Activated CD4-positive, alpha-beta memory T cell treated with anti-CD3 and anti-CD28 coated beads, Interleukin-2, amount 10 ng/mL, durations not matched to agents 7 days and 5 days (primary cell): ENCODE data around the gene IL11. TPM values are rescaled to one million over a fixed set of nuclear protein-coding genes. Genes with fewer than 3 reads are reported as not detected.
A peak's percentile ranks its signal among the peaks of the same experiment; 100 is the strongest.
"Not testable (repeated sequence)": the region's sequence is repeated elsewhere in the genome, so short reads cannot be mapped to it uniquely, and the experiment has no call there.

ENCODE experiments used
- CTCF ChIA-PET: fragments of 350-600 bp; sonication (Branson Sonifier 250); formaldehyde crosslinking; loops from one replicate; lab custom pipeline; 2021; ENCODE audit warnings: antibody characterized with exemption, inconsistent platforms; lab: Charles Lee
- POLR2A ChIA-PET: fragments of 350-600 bp; sonication (Branson Sonifier 250); formaldehyde crosslinking; loops from one replicate; lab custom pipeline; 2021; ENCODE audit warnings: antibody characterized with exemption; lab: Charles Lee
- DNase-seq: peaks from one replicate; pipeline ENCODE4 v3.0.0-alpha.2; 2020
- H3K27ac Mint-ChIP-seq: one replicate; pipeline ENCODE4 v1.8.0; 2021; ENCODE audit warnings: mild to moderate bottlenecking, mixed read lengths
- H3K27me3 Mint-ChIP-seq: one replicate; pipeline ENCODE4 v1.8.0; 2021; ENCODE audit warnings: mixed read lengths
- H3K36me3 Mint-ChIP-seq: one replicate; pipeline ENCODE4 v1.8.0; 2021; ENCODE audit warnings: low read depth, mixed read lengths
- H3K4me1 Mint-ChIP-seq: one replicate; pipeline ENCODE4 v1.8.0; 2021; ENCODE audit warnings: mixed read lengths
- H3K4me3 Mint-ChIP-seq: one replicate; pipeline ENCODE4 v1.8.0; 2021; ENCODE audit warnings: mild to moderate bottlenecking, mixed read lengths
- H3K9me3 Mint-ChIP-seq: one replicate; pipeline ENCODE4 v1.8.0; 2021; ENCODE audit warnings: mixed read lengths
- total RNA-seq, 2 experiments: library from RNA; stranded (reverse); gene quantifications; one replicate each; pipeline ENCODE4 v1.2.3, GENCODE V29; 2021

IL11 gene
- total RNA-seq, result under 1 TPM in 1 of 2 experiments, not detected in 1; 0.48 TPM

DNA sequence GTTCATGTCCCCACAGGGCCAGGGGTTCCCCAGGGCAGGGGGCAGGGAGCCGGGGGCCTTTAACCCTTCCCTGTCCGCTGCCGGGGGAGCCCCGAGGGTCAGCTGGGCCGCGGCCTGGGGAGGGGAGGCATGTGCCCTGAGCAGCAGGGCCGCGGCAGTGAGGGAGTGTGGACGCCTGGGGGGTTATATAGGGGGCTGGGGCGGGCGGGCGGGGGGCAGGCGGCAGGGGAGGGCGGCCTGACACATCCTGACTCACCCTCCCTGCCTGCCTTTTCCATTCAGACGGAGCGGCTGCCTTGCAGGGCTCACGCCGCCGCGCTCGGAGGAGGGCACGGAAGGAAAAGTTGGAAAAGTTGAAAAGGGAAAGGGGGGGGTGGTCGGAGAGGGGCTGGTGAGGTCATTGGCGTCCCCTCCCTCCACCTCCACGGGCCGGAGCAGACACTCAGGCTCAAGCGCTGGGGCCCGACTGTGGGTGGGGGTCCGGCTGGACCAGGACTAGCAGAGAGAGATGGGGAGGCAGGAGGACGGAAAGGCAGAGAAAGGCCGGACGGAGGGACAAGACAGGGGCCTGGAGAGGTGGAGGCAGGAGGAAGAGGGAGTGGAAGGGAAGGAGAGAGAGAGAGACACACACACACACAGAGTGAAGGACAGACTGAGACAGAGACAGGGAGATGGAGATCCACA lies at the start of gene IL11:
TSS of gene IL11 (minus strand) at position 159 of the 684 bp plus-strand sequence. CDS start at position 6, 153 bp downstream.
- no peak within 1 kb of the TSS for H3K27ac Mint-ChIP-seq
- H3K27me3 Mint-ChIP-seq, result peaks cover 41% of the 10 kb centered on the region
- peak within 1 kb of the TSS; percentile 7 for H3K4me3 Mint-ChIP-seq
- peaks cover 4% of the 10 kb centered on the region for H3K4me1 Mint-ChIP-seq
- no peaks in the 10 kb centered on the region for H3K36me3 Mint-ChIP-seq
- ChIA-PET POLR2A (interaction anchor here (3.6 kb wide), 1 partner anchor 13 kb away, joined by 17 read pairs; the partner anchor contains the start of gene TMEM238), CTCF (no interaction called here)
- no peak for DNase-seq
- H3K9me3 Mint-ChIP-seq, result no peaks in the 10 kb centered on the region

DNA sequence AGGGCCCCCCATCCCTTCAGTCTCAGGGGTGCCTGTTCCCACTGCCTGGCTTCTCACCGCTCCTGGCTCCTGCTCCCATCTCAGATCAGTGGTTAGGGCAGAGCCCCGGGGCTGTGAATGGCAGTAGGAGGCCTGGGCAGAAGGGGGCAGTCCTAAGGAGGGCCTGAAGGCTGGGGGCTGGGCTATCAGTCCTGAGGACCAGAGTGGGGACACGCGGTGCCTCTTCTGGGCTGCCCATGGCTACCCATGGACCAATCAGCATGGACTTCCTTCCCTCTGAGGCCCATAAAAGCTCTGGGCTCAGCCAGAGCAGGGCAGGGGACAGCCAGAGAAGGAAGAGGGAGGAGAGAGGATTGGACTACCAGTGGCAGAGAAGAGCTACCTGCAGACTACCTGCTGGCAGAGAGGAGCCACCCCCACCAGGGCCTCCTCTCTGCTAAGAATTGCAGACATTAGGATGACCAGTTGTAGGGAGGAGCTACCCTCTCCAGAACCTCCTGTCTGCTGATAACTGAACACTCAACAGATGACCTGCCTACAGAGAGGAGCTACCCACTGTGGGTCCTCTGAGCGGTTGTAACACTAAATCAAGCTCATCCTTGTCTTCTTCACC lies 49.5 kb upstream of the IL11 start:
- CTCF ChIA-PET, result interaction anchor here (0.7 to 1.9 kb wide), 3 partner anchors 54 to 118 kb away, joined by 3 to 7 read pairs (median 3); no protein-coding TSS in a partner anchor
- POLR2A ChIA-PET, result interaction anchor here (4.5 kb wide), 1 partner anchor 13 kb away, joined by 22 read pairs; the partner anchor contains the start of gene UBE2S
- H3K27me3 Mint-ChIP-seq, result peaks cover 17% of the 10 kb centered on the region
- no peak overlapping the region for H3K4me3 Mint-ChIP-seq
- DNase-seq, result no peak
- H3K9me3 Mint-ChIP-seq, result no peaks in the 10 kb centered on the region
- no peaks in the 10 kb centered on the region for H3K36me3 Mint-ChIP-seq
- H3K4me1 Mint-ChIP-seq, result peaks cover 21% of the 10 kb centered on the region
- H3K27ac Mint-ChIP-seq, result no peak overlapping the region

DNA sequence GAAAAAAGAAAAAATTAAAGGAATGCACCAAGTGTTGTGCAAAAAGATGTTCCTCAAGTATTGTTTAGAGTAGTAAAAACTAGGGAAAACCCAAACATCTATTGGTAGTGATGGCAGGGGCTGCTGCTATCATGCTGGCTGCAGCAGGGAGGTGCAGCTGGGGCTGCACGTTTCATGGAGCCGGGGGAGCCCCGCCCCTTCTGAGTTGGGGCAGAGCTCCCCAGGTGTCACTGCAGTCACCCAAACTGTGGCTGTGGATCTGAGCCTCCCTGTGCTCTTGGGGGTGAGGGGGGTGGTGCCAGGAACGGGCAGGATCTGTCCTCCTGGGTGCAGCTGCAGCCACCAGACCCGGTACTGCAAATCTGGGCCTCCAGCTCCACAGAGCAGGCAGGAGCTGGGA lies 48.8 kb upstream of the IL11 start:
- Mint-ChIP-seq H3K9me3 (no peaks in the 10 kb centered on the region), H3K4me3 (no peak overlapping the region), H3K4me1 (peaks cover 21% of the 10 kb centered on the region), H3K27ac (no peak overlapping the region), H3K36me3 (no peaks in the 10 kb centered on the region), H3K27me3 (peaks cover 16% of the 10 kb centered on the region)
- ChIA-PET CTCF (interaction anchor here (0.7 to 1.9 kb wide), 5 partner anchors 10 to 278 kb away, joined by 3 to 7 read pairs (median 4); no protein-coding TSS in a partner anchor), POLR2A (interaction anchor here (4.5 kb wide), 1 partner anchor 12 kb away, joined by 22 read pairs; the partner anchor contains the start of gene UBE2S)
- no peak for DNase-seq

DNA sequence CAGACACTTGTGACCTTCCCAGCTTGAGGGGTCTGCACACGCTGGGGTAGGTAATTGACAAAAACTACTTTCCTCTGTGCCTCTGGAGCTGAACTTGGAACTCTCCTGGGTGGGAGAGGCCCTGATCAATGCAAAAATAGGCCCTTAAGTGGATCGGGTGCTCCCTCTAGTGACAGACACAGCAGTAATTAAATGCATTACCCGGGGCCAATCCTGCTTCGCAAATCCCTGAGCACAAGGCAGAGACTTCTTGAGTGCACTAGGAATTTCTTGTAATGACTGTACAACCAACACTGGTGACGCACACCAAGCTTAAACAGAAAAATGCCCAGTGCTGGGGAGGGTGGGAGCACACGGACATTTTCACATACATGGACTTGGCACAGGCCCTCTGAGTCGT lies 47.9 kb upstream of the IL11 start:
- H3K36me3 Mint-ChIP-seq, result no peaks in the 10 kb centered on the region
- H3K4me3 Mint-ChIP-seq, result no peak overlapping the region
- H3K9me3 Mint-ChIP-seq, result no peaks in the 10 kb centered on the region
- peaks cover 12% of the 10 kb centered on the region for H3K27me3 Mint-ChIP-seq
- ChIA-PET POLR2A (interaction anchor here (4.5 kb wide), 1 partner anchor 11 kb away, joined by 22 read pairs; the partner anchor contains the start of gene UBE2S), CTCF (interaction anchor here (0.6 to 1.9 kb wide), 11 partner anchors 9 to 277 kb away, joined by 3 to 8 read pairs (median 4); partner anchors contain the start of genes TMEM238 and UBE2S)
- peaks cover 21% of the 10 kb centered on the region for H3K4me1 Mint-ChIP-seq
- peak; percentile 56 for DNase-seq
- H3K27ac Mint-ChIP-seq, result no peak overlapping the region

DNA sequence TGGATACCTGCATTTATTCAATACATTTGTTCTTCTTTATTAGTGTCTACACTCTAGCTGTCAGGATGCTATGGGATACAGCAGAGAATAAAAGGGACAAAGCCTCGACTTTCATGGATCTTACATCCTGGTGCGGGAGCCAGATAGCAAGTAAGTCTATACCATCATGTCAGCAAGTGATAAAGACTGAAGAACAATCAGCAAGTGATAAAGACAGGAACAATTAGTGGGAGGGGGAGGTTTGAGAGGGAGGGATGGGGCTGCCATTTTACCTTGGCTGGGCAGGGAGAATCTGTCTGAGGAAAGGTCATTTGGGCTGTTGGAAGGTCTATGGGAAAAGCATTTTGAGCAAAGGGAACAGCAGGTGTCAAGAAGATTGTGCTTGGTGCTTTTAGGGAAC lies 39.9 kb upstream of the IL11 start:
- H3K27me3 Mint-ChIP-seq, result peaks cover 20% of the 10 kb centered on the region
- POLR2A ChIA-PET, result no interaction called here
- H3K27ac Mint-ChIP-seq, result no peak overlapping the region
- peaks cover 28% of the 10 kb centered on the region for H3K36me3 Mint-ChIP-seq
- peaks cover 29% of the 10 kb centered on the region for H3K4me1 Mint-ChIP-seq
- no peak for DNase-seq
- H3K4me3 Mint-ChIP-seq, result no peak overlapping the region
- peaks cover 5% of the 10 kb centered on the region for H3K9me3 Mint-ChIP-seq
- CTCF ChIA-PET, result interaction anchor here (1.7 kb wide), 1 partner anchor 109 kb away, joined by 4 read pairs; no protein-coding TSS in a partner anchor

DNA sequence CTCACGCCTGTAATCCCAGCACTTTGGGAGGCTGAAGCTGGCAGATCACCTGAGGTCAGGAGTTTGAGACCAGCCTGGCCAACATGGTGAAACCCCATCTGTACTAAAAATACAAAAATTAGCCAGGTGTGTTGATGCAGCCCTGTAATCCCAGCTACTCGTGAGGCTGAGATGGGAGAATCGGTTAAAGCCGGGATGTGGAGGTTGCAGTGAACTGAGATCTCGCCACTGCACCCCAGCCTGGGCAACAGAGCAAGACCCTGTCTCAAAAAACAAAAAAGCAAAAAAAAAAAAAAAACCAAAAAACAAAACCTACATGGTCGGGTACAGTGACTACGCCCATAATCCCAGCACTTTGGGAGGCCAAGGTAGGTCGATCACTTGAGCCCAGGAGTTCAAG lies 38.9 kb upstream of the IL11 start:
- POLR2A ChIA-PET, result interaction anchor here (0.8 to 4.9 kb wide), 6 partner anchors 9 to 156 kb away, joined by 3 to 77 read pairs (median 4); partner anchors contain the start of genes PPP6R1, RPL28 and TMEM238
- not testable (repeated sequence) for H3K4me3 Mint-ChIP-seq
- H3K4me1 Mint-ChIP-seq, result peaks cover 35% of the 10 kb centered on the region

DNA sequence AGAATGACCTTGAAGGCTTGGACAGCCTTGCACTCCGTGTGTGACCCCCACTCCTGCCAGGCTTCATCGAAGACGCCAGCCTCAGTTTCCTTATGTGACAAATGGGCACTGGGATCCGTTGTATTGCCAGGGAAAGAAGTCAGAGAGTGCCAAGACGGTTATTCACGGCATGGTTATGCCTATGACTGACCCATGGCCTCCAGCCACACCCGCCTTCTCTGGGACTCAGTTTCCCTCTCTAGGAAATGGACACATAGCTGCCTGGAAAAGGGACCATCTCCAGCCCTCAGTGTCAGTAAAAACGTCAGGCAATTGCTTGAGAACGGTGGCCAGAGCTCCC lies 38.2 kb upstream of the IL11 start:
- POLR2A ChIA-PET, result interaction anchor here (0.8 to 4.9 kb wide), 8 partner anchors 9 to 155 kb away, joined by 3 to 77 read pairs (median 4); partner anchors contain the start of genes PPP6R1, RPL28 and TMEM238

More for the DNA sequence above, 38.9 kb upstream of the IL11 start:
- Mint-ChIP-seq H3K27me3 (peaks cover 16% of the 10 kb centered on the region), H3K36me3 (peaks cover 35% of the 10 kb centered on the region), H3K27ac (peak overlapping the region; percentile 97)
- DNase-seq, H3K9me3 Mint-ChIP-seq: not testable (repeated sequence)
- CTCF ChIA-PET, result interaction anchor here (0.6 to 1.7 kb wide), 8 partner anchors 9 to 217 kb away, joined by 3 to 6 read pairs (median 4); no protein-coding TSS in a partner anchor

DNA sequence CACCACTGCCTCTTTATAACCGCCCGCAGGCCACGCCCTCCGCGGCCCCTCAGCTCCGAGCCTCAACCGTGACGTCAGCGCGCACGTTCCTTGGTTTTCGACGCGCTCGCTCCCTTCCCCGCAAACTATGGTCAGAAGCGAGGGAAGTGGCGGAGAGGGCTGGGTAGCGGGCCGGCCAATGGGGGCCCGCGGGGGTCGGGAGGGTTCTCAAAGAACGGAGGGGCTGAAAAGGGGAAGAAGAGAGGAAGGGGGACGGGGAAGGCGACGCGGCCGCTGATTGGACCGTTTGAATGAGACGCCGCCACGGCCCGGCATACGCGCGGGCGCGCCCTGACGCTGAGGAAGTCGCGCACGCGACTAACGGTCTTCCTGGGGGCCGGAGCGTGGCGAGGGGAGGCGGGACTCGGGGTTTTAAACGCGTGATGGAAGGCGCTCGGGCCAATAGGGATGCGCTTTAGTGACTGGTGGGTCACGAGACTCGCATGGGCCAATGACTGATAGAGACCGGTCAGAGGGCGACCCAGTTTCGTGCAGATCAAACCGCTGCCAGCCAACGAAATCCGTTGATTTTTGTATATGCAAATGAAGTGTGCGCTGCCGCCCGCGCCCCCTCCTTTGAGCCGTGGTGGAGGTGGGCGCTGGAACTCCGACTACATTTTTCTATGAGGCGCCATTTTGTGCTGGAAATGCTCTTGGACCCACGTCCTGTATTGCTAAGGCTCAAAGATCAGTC lies 37.7 kb upstream of the IL11 start:
- peaks cover 5% of the 10 kb centered on the region for H3K9me3 Mint-ChIP-seq
- ChIA-PET CTCF (interaction anchor here (1.0 to 1.5 kb wide), 5 partner anchors 10 to 266 kb away, joined by 3 to 5 read pairs (median 4); partner anchors contain the start of gene TMEM238), POLR2A (interaction anchor here (0.6 to 12.3 kb wide), 40 partner anchors 10 to 327 kb away, joined by 3 to 224 read pairs (median 4); partner anchors contain the start of genes HSPBP1, ISOC2, KMT5C and PPP1R12C)

More for the DNA sequence above, 38.2 kb upstream of the IL11 start:
- no peak for DNase-seq
- H3K27me3 Mint-ChIP-seq, result peaks cover 14% of the 10 kb centered on the region
- CTCF ChIA-PET, result interaction anchor here (0.8 to 1.7 kb wide), 4 partner anchors 9 to 107 kb away, joined by 4 to 5 read pairs (median 4); no protein-coding TSS in a partner anchor
- peaks cover 5% of the 10 kb centered on the region for H3K9me3 Mint-ChIP-seq
- H3K36me3 Mint-ChIP-seq, result peaks cover 40% of the 10 kb centered on the region
- peak overlapping the region; percentile 83 for H3K4me3 Mint-ChIP-seq
- H3K4me1 Mint-ChIP-seq, result peaks cover 40% of the 10 kb centered on the region
- H3K27ac Mint-ChIP-seq, result peak overlapping the region; percentile 97

DNA sequence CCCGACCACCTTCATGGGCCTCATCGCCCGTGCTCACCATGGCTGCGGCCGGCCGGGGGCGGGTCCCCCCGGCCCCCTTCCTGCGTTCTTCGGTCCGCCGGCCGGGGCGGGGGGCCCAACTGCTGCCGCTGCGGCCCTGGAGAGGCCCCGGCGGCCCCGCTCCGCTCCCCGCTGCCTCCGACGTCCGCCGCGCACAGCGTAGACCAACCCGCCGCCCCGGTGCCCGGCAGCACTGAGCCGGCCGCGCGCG lies 37.2 kb upstream of the IL11 start, which contains the start of gene UBE2S:
TSS of gene UBE2S (minus strand) at position 239 of the 250 bp plus-strand sequence. CDS start at position 40, 199 bp downstream.
- peak within 1 kb of the TSS; percentile 97 for H3K27ac Mint-ChIP-seq
- peaks cover 50% of the 10 kb centered on the region for H3K36me3 Mint-ChIP-seq
- peaks cover 14% of the 10 kb centered on the region for H3K27me3 Mint-ChIP-seq
- POLR2A ChIA-PET, result interaction anchor here (0.6 to 12.3 kb wide), 39 partner anchors 9 to 327 kb away, joined by 3 to 224 read pairs (median 4); partner anchors contain the start of genes HSPBP1, ISOC2, KMT5C and PPP1R12C
- CTCF ChIA-PET, result interaction anchor here (1.0 to 1.4 kb wide), 4 partner anchors 10 to 266 kb away, joined by 3 to 5 read pairs (median 4); partner anchors contain the start of gene TMEM238
- not testable (repeated sequence) for H3K9me3 Mint-ChIP-seq, DNase-seq
- peak within 1 kb of the TSS; percentile 83 for H3K4me3 Mint-ChIP-seq
- peaks cover 50% of the 10 kb centered on the region for H3K4me1 Mint-ChIP-seq

More for the DNA sequence above, 37.7 kb upstream of the IL11 start:
- Mint-ChIP-seq H3K27me3 (peaks cover 14% of the 10 kb centered on the region), H3K36me3 (peaks cover 45% of the 10 kb centered on the region), H3K4me1 (peaks cover 45% of the 10 kb centered on the region), H3K4me3 (peak overlapping the region; percentile 83), H3K27ac (peak overlapping the region; percentile 97)
- peak; percentile 99 for DNase-seq

DNA sequence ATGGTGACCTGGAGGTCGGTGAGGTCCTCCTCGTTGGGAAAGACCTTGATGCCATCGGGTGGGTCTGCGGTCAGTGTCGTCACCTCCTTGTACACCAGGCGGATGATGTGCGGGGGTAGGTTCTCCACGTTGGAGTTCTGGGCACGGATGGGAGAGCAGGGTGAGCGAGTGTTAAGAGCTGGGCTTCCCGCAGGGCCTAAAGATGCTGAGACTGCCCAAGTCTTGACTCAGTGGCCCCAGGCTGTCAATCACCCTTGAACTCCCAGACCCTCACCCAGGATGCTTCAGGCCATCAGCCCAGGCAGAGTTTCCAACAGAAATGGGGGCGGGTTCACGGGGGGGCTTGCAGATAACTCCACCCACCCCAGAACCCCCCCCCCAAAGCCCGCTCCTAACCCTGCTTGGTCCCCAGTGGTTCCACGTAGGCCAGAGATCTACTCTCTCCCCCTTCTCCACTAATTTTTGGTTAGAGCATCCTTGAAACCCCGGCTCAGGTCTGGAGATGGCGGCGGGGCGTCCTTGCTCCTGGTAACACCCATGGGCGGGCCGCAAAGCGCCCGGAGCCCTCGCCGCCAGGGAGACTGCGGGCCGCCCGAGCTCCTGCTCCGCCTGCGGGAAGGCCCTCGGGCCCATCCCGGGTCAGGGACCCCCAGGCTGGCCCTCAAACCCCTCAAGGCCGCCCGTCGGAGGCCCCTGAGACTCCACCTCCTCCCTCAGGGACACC lies 36.7 kb upstream of the IL11 start:
- Mint-ChIP-seq H3K4me3 (peak overlapping the region; percentile 83), H3K36me3 (peaks cover 55% of the 10 kb centered on the region), H3K4me1 (peaks cover 54% of the 10 kb centered on the region), H3K9me3 (peaks cover 5% of the 10 kb centered on the region), H3K27me3 (peaks cover 13% of the 10 kb centered on the region), H3K27ac (peak overlapping the region; percentile 83)
- DNase-seq, result peak; percentile 36
- ChIA-PET CTCF (interaction anchor here (1.0 to 1.4 kb wide), 4 partner anchors 11 to 265 kb away, joined by 3 to 5 read pairs (median 4); partner anchors contain the start of gene TMEM238), POLR2A (interaction anchor here (0.6 to 12.3 kb wide), 35 partner anchors 9 to 320 kb away, joined by 3 to 224 read pairs (median 5); partner anchors contain the start of genes HSPBP1, ISOC2, KMT5C and PPP1R12C)
